Ovary (tissue), 3 donors: ENCODE data around the gene LYAR.

Source experiments
- CTCF ChIP-seq, 3 donors: fragments of 450-650 bp in 2 of 3; fragments of 200-600 bp in 1 of 3; IDR thresholded peaks; one replicate each; pipeline versions ENCODE4 v1.5.1 to v1.8.0; 2016 to 2022; ENCODE audit warnings: antibody characterized with exemption in 3 of 3, mild to moderate bottlenecking in 1 of 3
- POLR2A ChIP-seq: fragments of 450-650 bp; IDR thresholded peaks from one replicate; pipeline ENCODE4 v1.6.1; 2017; ENCODE audit warnings: antibody characterized with exemption, mild to moderate bottlenecking, moderate library complexity
- donor health status: DM: no; HTN: no; CAD: no.

- TF ChIP-seq CTCF (IDR thresholded peaks at IDR 0.05) (no peak), POLR2A (no peak)
Observed at GRCh38 chr4:4302416-4302815, 12.5 kb upstream of the LYAR start.
